Measurements from ENCODE around the gene IL17RD. TPM values are rescaled to one million over a fixed set of nuclear protein-coding genes. Genes with fewer than 3 reads are reported as not detected.

Gene IL17RD
- total RNA-seq, 1 donor from 2014 or later: 51.9 TPM

GRCh38 chr3:57145852-57146251 is 19.3 kb downstream of the IL17RD start:
- Mint-ChIP-seq H3K36me3 (ENCODE audit: low read depth) (peaks cover 6% of the 10 kb centered on the region), H3K4me1 (peaks cover 41% of the 10 kb centered on the region), H3K27ac (ENCODE audit: unreplicated experiment) (no peak overlapping the region), H3K27me3 (ENCODE audit: low read depth) (no peaks in the 10 kb centered on the region), H3K9me3 (no peaks in the 10 kb centered on the region), H3K4me3 (no peak overlapping the region)
- DNase-seq (ENCODE audit: low read depth, low spot score): no peak
- no peak for TF ChIP-seq CTCF (conservative IDR thresholded peaks at IDR 0.05)

GRCh38 chr3:57144952-57145351 is 20.2 kb downstream of the IL17RD start:
- Mint-ChIP-seq H3K36me3 (ENCODE audit: low read depth) (peaks cover 6% of the 10 kb centered on the region), H3K4me1 (peaks cover 32% of the 10 kb centered on the region), H3K9me3 (no peaks in the 10 kb centered on the region), H3K27me3 (ENCODE audit: low read depth) (no peaks in the 10 kb centered on the region), H3K4me3 (no peak overlapping the region), H3K27ac (ENCODE audit: unreplicated experiment) (no peak overlapping the region)
- no peak for TF ChIP-seq CTCF (conservative IDR thresholded peaks at IDR 0.05)
- DNase-seq (ENCODE audit: low read depth, low spot score): no peak

DNA sequence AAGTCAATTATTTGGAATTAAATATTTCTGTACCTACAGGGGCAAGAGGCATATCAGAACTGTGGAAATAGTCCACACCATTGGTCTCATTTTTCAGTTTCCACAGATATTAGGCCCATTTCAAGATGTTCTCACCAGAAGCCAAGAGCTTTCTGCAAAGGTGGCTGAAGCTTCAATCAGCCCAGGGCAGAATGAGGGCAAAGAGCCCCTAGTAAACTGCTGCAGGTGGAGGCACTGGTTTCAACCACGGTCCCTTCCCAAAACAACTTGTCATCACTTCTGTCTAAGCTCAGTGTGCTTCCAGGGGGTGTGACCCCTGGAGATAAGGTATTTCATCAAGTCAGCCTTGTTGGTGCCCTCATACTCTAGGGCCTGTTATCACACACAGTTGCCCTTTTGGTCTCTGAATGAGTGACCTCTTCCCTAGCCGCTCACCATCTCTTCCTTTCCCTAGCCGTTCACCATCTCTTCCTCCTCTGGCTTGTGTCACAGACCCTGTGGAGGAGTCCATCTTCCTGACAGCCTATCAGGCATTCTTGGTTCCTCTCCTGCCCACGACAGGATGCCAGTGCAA is 21.2 kb downstream of the IL17RD start:
- H3K9me3 Mint-ChIP-seq: no peaks in the 10 kb centered on the region
- peaks cover 4% of the 10 kb centered on the region for H3K36me3 Mint-ChIP-seq (ENCODE audit: low read depth)
- H3K27ac Mint-ChIP-seq (ENCODE audit: unreplicated experiment): no peak overlapping the region
- no peak overlapping the region for H3K4me3 Mint-ChIP-seq
- TF ChIP-seq CTCF (conservative IDR thresholded peaks at IDR 0.05): no peak
- H3K27me3 Mint-ChIP-seq (ENCODE audit: low read depth): no peaks in the 10 kb centered on the region
- H3K4me1 Mint-ChIP-seq: peaks cover 31% of the 10 kb centered on the region
- DNase-seq (ENCODE audit: low read depth, low spot score): no peak

DNA sequence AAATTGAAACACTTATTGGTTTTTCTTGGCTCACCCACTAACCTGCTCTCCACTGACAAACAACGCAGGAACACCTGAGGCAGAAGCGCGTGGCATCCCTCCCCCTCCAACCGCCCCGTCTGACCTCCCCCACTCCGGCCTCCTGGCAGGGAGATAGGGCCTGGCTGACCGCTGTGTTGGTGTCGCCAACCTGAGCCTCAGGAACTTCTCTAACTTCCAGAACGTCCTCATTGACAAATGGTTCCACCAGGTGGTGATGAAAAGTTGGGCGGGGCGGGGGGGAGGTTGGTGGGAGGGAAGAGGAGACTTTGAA is 22.8 kb downstream of the IL17RD start:
- no peak for TF ChIP-seq CTCF (conservative IDR thresholded peaks at IDR 0.05)
- Mint-ChIP-seq H3K27ac (ENCODE audit: unreplicated experiment) (no peak overlapping the region), H3K4me3 (no peak overlapping the region)

GRCh38 chr3:57141719-57142410 is 23.3 kb downstream of the IL17RD start:
- Mint-ChIP-seq H3K4me3 (peak overlapping the region; percentile 4), H3K27ac (ENCODE audit: unreplicated experiment) (peak overlapping the region; percentile 31), H3K4me1 (peaks cover 38% of the 10 kb centered on the region), H3K9me3 (no peaks in the 10 kb centered on the region), H3K36me3 (ENCODE audit: low read depth) (peaks cover 4% of the 10 kb centered on the region), H3K27me3 (ENCODE audit: low read depth) (no peaks in the 10 kb centered on the region)
- TF ChIP-seq CTCF (conservative IDR thresholded peaks at IDR 0.05): no peak
- DNase-seq (ENCODE audit: low read depth, low spot score): no peak

More for the DNA sequence above, 22.8 kb downstream of the IL17RD start:
- Mint-ChIP-seq H3K9me3 (no peaks in the 10 kb centered on the region), H3K36me3 (ENCODE audit: low read depth) (peaks cover 4% of the 10 kb centered on the region), H3K27me3 (ENCODE audit: low read depth) (no peaks in the 10 kb centered on the region), H3K4me1 (peaks cover 36% of the 10 kb centered on the region)
- DNase-seq (ENCODE audit: low read depth, low spot score): no peak

Measured in neural crest cell (in vitro differentiated cells).